ENCODE measurements around the gene ZPBP2. TPM values are rescaled to one million over a fixed set of nuclear protein-coding genes. Genes with fewer than 3 reads are reported as not detected.
A peak's percentile ranks its signal among the peaks of the same experiment; 100 is the strongest.

The ZPBP2 gene, protein sequence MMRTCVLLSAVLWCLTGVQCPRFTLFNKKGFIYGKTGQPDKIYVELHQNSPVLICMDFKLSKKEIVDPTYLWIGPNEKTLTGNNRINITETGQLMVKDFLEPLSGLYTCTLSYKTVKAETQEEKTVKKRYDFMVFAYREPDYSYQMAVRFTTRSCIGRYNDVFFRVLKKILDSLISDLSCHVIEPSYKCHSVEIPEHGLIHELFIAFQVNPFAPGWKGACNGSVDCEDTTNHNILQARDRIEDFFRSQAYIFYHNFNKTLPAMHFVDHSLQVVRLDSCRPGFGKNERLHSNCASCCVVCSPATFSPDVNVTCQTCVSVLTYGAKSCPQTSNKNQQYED
- total RNA-seq: not detected
- long read RNA-seq: 0 reads

DNA sequence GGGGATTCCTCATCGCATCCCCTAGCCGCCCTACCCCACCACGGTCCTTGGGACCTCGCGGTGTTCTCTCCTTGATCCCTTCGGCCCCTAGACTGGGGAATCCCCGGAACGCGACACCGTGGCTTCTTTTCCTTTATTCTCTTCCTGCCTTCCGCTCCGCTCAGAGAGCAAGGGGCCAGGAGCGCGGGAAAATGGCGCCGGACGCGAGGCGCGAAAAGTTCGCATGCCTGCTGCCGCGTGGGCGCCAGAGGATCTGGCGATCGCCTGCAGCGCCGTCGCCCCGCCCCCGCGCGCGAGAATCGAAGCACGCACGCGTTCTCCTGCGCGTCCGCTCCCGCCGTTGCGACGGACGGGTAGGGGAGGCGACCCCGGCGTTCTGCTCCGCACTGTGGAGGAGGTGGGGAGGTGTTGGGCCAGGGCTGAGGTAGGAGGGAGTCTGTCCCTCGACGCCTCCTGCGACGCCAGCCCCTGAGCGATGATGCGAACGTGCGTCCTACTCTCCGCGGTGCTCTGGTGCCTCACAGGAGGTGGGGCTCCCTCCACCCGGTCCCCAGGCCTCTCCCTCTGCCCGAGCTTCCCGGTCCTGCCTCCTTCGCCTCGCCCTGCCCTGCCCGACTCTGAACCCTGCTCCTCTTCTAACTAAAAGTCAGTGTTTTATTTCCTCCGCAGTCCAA lies at the start of gene ZPBP2:
Gene ZPBP2 (plus strand): TSS at position 323 of the 674 bp plus-strand sequence. CDS start 153 bp downstream, at position 476.
- no peak within 1 kb of the TSS for H3K27ac ChIP-seq
- DNase-seq (peak; percentile 59), ATAC-seq (no peak)
- peaks cover 11% of the 10 kb centered on the region for H3K4me1 ChIP-seq
- peaks cover 33% of the 10 kb centered on the region for H3K27me3 ChIP-seq
- no peak within 1 kb of the TSS for H3K4me3 ChIP-seq
- no peaks in the 10 kb centered on the region for H3K36me3 ChIP-seq
- intact Hi-C loops (cut with DNase I): no loop called here
- TF ChIP-seq, protein P1, sequence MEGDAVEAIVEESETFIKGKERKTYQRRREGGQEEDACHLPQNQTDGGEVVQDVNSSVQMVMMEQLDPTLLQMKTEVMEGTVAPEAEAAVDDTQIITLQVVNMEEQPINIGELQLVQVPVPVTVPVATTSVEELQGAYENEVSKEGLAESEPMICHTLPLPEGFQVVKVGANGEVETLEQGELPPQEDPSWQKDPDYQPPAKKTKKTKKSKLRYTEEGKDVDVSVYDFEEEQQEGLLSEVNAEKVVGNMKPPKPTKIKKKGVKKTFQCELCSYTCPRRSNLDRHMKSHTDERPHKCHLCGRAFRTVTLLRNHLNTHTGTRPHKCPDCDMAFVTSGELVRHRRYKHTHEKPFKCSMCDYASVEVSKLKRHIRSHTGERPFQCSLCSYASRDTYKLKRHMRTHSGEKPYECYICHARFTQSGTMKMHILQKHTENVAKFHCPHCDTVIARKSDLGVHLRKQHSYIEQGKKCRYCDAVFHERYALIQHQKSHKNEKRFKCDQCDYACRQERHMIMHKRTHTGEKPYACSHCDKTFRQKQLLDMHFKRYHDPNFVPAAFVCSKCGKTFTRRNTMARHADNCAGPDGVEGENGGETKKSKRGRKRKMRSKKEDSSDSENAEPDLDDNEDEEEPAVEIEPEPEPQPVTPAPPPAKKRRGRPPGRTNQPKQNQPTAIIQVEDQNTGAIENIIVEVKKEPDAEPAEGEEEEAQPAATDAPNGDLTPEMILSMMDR (IDR thresholded peaks at IDR 0.05): no peak
- no peaks in the 10 kb centered on the region for H3K9me3 ChIP-seq

GRCh38 chr17:39818358-39819000 lies 49.5 kb upstream of the ZPBP2 start:
- H3K27ac ChIP-seq: no peak overlapping the region
- H3K4me1 ChIP-seq: no peaks in the 10 kb centered on the region
- ATAC-seq: no peak
- no peaks in the 10 kb centered on the region for H3K9me3 ChIP-seq
- no peaks in the 10 kb centered on the region for H3K27me3 ChIP-seq
- TF ChIP-seq, protein P1 (IDR thresholded peaks at IDR 0.05): no peak
- H3K4me3 ChIP-seq: no peak overlapping the region
- intact Hi-C loops (cut with DNase I): no loop called here
- no peaks in the 10 kb centered on the region for H3K36me3 ChIP-seq
- DNase-seq: no peak

DNA sequence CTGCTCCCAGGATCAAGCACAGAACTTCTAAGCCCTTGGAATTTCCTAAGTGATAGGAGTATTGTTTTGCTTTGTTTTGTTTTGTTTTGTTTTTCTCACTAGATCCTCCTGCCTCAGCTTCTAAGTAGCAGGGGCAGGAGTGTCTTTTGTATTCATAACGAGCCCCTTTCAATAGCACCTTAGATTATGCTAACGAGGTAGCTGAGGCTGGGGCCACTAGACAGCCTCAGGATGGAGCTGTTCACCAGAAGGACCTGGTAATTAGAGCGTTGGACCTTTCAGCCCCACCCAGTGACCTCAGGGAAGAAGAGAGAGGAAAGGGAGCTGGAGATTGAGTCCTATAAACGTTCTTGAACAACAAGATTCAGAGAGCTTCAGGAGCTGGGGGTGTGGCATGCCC lies 47.5 kb upstream of the ZPBP2 start:
- ATAC-seq (peak; percentile 58), DNase-seq (no peak)
- H3K27me3 ChIP-seq: no peaks in the 10 kb centered on the region
- no peaks in the 10 kb centered on the region for H3K4me1 ChIP-seq
- no peaks in the 10 kb centered on the region for H3K36me3 ChIP-seq
- no peak overlapping the region for H3K27ac ChIP-seq
- intact Hi-C loops (cut with DNase I): no loop called here
- no peak overlapping the region for H3K4me3 ChIP-seq
- no peaks in the 10 kb centered on the region for H3K9me3 ChIP-seq
- TF ChIP-seq, protein P1 (IDR thresholded peaks at IDR 0.05): no peak

GRCh38 chr17:39820987-39821386 lies 47.0 kb upstream of the ZPBP2 start:
- Histone ChIP-seq H3K4me3 (no peak overlapping the region), H3K4me1 (no peaks in the 10 kb centered on the region), H3K27me3 (no peaks in the 10 kb centered on the region), H3K27ac (no peak overlapping the region), H3K36me3 (no peaks in the 10 kb centered on the region), H3K9me3 (no peaks in the 10 kb centered on the region)
- DNase-seq (no peak), ATAC-seq (peak; percentile 62)
- TF ChIP-seq, protein P1 (IDR thresholded peaks at IDR 0.05): no peak
- intact Hi-C loops (cut with DNase I): no loop called here

GRCh38 chr17:39822051-39822451 lies 46.0 kb upstream of the ZPBP2 start:
- H3K4me3 ChIP-seq: no peak overlapping the region
- no peaks in the 10 kb centered on the region for H3K4me1 ChIP-seq
- H3K27me3 ChIP-seq: no peaks in the 10 kb centered on the region
- TF ChIP-seq, protein P1 (IDR thresholded peaks at IDR 0.05): no peak
- H3K9me3 ChIP-seq: no peaks in the 10 kb centered on the region
- DNase-seq: no peak
- no peaks in the 10 kb centered on the region for H3K36me3 ChIP-seq
- intact Hi-C loops (cut with DNase I): no loop called here
- ATAC-seq: peak; percentile 40
- H3K27ac ChIP-seq: no peak overlapping the region
